Measurements from ENCODE around the gene RBM19. TPM values are rescaled to one million over a fixed set of nuclear protein-coding genes. Genes with fewer than 3 reads are reported as not detected.
"Not testable (repeated sequence)": the region's sequence is repeated elsewhere in the genome, so short reads cannot be mapped to it uniquely, and the experiment has no call there.

The RBM19 gene
- total and polyA plus RNA-seq, 2 donors (not counting 3 experiments of a cell fraction or from before 2014, with no cell fraction given) = 13.2 to 34.4 TPM

DNA sequence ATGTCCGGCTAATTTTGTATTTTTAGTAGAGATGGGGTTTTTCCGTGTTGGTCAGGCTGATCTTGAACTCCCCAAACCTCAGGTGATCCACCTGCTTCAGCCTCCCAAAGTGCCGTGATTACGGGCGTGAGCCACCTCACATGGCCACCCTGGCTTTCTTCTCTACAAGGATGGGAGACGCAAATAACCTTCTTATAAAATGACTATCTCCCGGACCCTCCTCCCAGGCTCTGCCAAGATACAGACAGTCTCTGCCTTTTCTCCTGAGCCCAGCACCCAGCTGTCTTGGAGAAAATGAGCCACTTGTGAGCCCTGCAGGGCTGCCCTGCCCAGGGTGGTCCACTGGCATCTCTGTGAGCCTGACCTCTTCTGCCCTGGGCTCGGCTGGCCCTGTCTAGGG lies 34.7 kb upstream of the RBM19 start:
- no peaks in the 10 kb centered on the region for H3K36me3 ChIP-seq (ENCODE audit: control insufficient read depth in 2 of 2, extremely low read depth in 1 of 2, insufficient read depth in 2 of 2, low read length in 2 of 2)
- dilution Hi-C loops (cut with MboI; ENCODE audit: extremely low pct_ligation_motif_present, low sequenced_read_pairs) (loop anchor here (25.0 kb wide), 1 partner anchor 486 kb away; no protein-coding TSS in a partner anchor), intact Hi-C loops (cut with micrococcal nuclease) (no loop called here)
- BruUV-seq (replicated peaks) = no TSS peak
- H3K9ac ChIP-seq (replicated peaks; ENCODE audit: extremely low read depth, insufficient read depth, low read length) = no peak overlapping the region
- H4K20me1 ChIP-seq (replicated peaks; ENCODE audit: control insufficient read depth, extremely low read depth, insufficient read depth, low read length) = no peaks in the 10 kb centered on the region
- H3K4me1 ChIP-seq (ENCODE audit: control insufficient read depth, extremely low read depth, insufficient read depth, low read length) = no peaks in the 10 kb centered on the region
- no peak overlapping the region for H2AFZ ChIP-seq (ENCODE audit: low read depth, low read length)
- DNase-seq (ENCODE audit: low read depth, low spot score) (no peak), FAIRE-seq (no peak)
- no peaks in the 10 kb centered on the region for H3K9me3 ChIP-seq (replicated peaks; ENCODE audit: control insufficient read depth, insufficient read depth, low read length)
- no peaks in the 10 kb centered on the region for H3K79me2 ChIP-seq (ENCODE audit: control insufficient read depth, insufficient read depth, low read length)
- TF ChIP-seq, protein P1, sequence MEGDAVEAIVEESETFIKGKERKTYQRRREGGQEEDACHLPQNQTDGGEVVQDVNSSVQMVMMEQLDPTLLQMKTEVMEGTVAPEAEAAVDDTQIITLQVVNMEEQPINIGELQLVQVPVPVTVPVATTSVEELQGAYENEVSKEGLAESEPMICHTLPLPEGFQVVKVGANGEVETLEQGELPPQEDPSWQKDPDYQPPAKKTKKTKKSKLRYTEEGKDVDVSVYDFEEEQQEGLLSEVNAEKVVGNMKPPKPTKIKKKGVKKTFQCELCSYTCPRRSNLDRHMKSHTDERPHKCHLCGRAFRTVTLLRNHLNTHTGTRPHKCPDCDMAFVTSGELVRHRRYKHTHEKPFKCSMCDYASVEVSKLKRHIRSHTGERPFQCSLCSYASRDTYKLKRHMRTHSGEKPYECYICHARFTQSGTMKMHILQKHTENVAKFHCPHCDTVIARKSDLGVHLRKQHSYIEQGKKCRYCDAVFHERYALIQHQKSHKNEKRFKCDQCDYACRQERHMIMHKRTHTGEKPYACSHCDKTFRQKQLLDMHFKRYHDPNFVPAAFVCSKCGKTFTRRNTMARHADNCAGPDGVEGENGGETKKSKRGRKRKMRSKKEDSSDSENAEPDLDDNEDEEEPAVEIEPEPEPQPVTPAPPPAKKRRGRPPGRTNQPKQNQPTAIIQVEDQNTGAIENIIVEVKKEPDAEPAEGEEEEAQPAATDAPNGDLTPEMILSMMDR (IDR thresholded peaks at IDR 0.05; ENCODE audit: extremely low read depth in 1 of 2, insufficient read depth in 1 of 2, low read depth in 1 of 2, low read length in 2 of 2) = no peak
- no peak overlapping the region for H3K4me2 ChIP-seq (ENCODE audit: insufficient read depth, low read length)
- ChIA-PET CTCF (no interaction called here), POLR2A (no interaction called here)
- no peaks in the 10 kb centered on the region for H3K27me3 ChIP-seq (ENCODE audit: control insufficient read depth in 2 of 2, insufficient read depth in 2 of 2, low read length in 2 of 2)
- H3K9me1 ChIP-seq (replicated peaks; ENCODE audit: control insufficient read depth, extremely low read depth, insufficient read depth, low read length) = no peaks in the 10 kb centered on the region
- H3K4me3 ChIP-seq (replicated peaks in 1 of 3; ENCODE audit: insufficient read depth in 1 of 3, low read depth in 1 of 3, low read length in 3 of 3) = no peak overlapping the region
- no peak overlapping the region for H3K27ac ChIP-seq (ENCODE audit: insufficient read depth, low read depth, low read length)

DNA sequence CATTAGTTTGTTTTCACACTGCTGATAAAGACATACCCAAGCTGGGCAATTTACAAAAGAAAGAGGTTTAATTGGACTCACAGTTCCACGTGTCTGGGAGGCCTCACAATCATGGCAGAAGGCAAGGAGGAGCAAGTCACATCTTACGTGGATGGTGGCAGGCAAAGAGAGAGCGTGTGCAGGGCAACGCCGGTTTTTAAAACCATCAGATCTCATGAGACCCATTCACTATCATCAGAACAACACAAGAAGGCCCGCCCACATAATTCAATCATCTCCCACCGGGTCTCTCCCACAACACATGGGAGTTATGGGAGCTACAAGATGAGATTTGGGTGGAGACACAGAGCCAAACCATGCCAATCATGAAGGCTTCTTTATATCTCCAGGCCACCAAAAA lies 34.1 kb upstream of the RBM19 start:
- H3K9ac ChIP-seq (replicated peaks; ENCODE audit: extremely low read depth, insufficient read depth, low read length); POLR2A ChIA-PET; H3K9me1 ChIP-seq (replicated peaks; ENCODE audit: control insufficient read depth, extremely low read depth, insufficient read depth, low read length); H3K27me3 ChIP-seq (ENCODE audit: control insufficient read depth in 2 of 2, insufficient read depth in 2 of 2, low read length in 2 of 2); H4K20me1 ChIP-seq (replicated peaks; ENCODE audit: control insufficient read depth, extremely low read depth, insufficient read depth, low read length); H3K27ac ChIP-seq (ENCODE audit: insufficient read depth, low read depth, low read length); H3K9me3 ChIP-seq (replicated peaks; ENCODE audit: control insufficient read depth, insufficient read depth, low read length); H2AFZ ChIP-seq (ENCODE audit: low read depth, low read length); H3K4me3 ChIP-seq (replicated peaks in 1 of 3; ENCODE audit: insufficient read depth in 1 of 3, low read depth in 1 of 3, low read length in 3 of 3); FAIRE-seq; intact Hi-C loops (cut with micrococcal nuclease); DNase-seq (ENCODE audit: low read depth, low spot score); H3K36me3 ChIP-seq (ENCODE audit: control insufficient read depth in 2 of 2, extremely low read depth in 1 of 2, insufficient read depth in 2 of 2, low read length in 2 of 2); H3K4me2 ChIP-seq (ENCODE audit: insufficient read depth, low read length); H3K79me2 ChIP-seq (ENCODE audit: control insufficient read depth, insufficient read depth, low read length); H3K4me1 ChIP-seq (ENCODE audit: control insufficient read depth, extremely low read depth, insufficient read depth, low read length); BruUV-seq (replicated peaks); CTCF ChIA-PET: not testable (repeated sequence)
- dilution Hi-C loops (cut with MboI; ENCODE audit: extremely low pct_ligation_motif_present, low sequenced_read_pairs) = loop anchor here (25.0 kb wide), 1 partner anchor 487 kb away; no protein-coding TSS in a partner anchor

Measured in endothelial cell of umbilical vein (primary cell).